Colonic mucosa (tissue), 4 donors: Measurements from ENCODE around the gene NCAM1. TPM values are rescaled to one million over a fixed set of nuclear protein-coding genes. Genes with fewer than 3 reads are reported as not detected.

Source experiments
- DNase-seq: peaks from one replicate; pipeline ENCODE4 v3.0.0-alpha.2; 2020
- H3K27ac ChIP-seq: fragments of 200-600 bp; one replicate; pipeline ENCODE4 v1.8.0; 2021
- H3K27me3 ChIP-seq: fragments of 200-600 bp; one replicate; pipeline ENCODE4 v1.8.0; 2021
- H3K36me3 ChIP-seq: fragments of 200-600 bp; one replicate; pipeline ENCODE4 v1.8.0; 2021
- H3K4me1 ChIP-seq: fragments of 200-600 bp; one replicate; pipeline ENCODE4 v1.8.0; 2021; ENCODE audit warnings: mild to moderate bottlenecking
- H3K4me3 ChIP-seq: fragments of 200-600 bp; one replicate; pipeline ENCODE4 v1.8.0; 2021
- H3K9ac ChIP-seq, 2 donors: one replicate each; pipeline ENCODE4 v1.7.0; 2013; ENCODE audit warnings: control low read depth in 2 of 2, low read depth in 2 of 2, low read length in 2 of 2
- H3K9me3 ChIP-seq: fragments of 200-600 bp; one replicate; pipeline ENCODE4 v1.8.0; 2021
- intact Hi-C: fragments of 100-400 bp; cut with DNase I; formaldehyde crosslinking; loops from one replicate; pipeline ENCODE4 v1.14.1; 2022
- total RNA-seq, 2 donors: library from RNA; stranded (reverse); fragmentation: NEBNext Ultra II Directional in 1 of 2; extraction: Animal tissue kit (Norgen Biotek cat#: 25700) in 1 of 2; gene quantifications; one replicate each; pipeline ENCODE4 v1.2.1, GENCODE V29; 2021
- TF ChIP-seq, protein P1 (sequence below): fragments of 200-600 bp; IDR thresholded peaks from one replicate; pipeline ENCODE4 v1.8.0; 2022; ENCODE audit warnings: antibody characterized with exemption, mild to moderate bottlenecking
- donor health status: healthy.
- donor health status: DM: no; HTN: no; CAD: no.
- donor health status: DM: no; HTN: no; CAD: no.

The NCAM1 gene
- total RNA-seq, 2 donors from 2014 or later, result 2.3 to 10.7 TPM

GRCh38 chr11:113138731-113139130, 177.5 kb downstream of the NCAM1 start:
- TF ChIP-seq, protein P1, sequence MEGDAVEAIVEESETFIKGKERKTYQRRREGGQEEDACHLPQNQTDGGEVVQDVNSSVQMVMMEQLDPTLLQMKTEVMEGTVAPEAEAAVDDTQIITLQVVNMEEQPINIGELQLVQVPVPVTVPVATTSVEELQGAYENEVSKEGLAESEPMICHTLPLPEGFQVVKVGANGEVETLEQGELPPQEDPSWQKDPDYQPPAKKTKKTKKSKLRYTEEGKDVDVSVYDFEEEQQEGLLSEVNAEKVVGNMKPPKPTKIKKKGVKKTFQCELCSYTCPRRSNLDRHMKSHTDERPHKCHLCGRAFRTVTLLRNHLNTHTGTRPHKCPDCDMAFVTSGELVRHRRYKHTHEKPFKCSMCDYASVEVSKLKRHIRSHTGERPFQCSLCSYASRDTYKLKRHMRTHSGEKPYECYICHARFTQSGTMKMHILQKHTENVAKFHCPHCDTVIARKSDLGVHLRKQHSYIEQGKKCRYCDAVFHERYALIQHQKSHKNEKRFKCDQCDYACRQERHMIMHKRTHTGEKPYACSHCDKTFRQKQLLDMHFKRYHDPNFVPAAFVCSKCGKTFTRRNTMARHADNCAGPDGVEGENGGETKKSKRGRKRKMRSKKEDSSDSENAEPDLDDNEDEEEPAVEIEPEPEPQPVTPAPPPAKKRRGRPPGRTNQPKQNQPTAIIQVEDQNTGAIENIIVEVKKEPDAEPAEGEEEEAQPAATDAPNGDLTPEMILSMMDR, result no peak
- H3K9ac ChIP-seq, result no peak overlapping the region
- no peak overlapping the region for H3K4me3 ChIP-seq
- no peaks in the 10 kb centered on the region for H3K36me3 ChIP-seq
- no peaks in the 10 kb centered on the region for H3K9me3 ChIP-seq
- H3K27me3 ChIP-seq, result no peaks in the 10 kb centered on the region
- no peak for DNase-seq
- no peak overlapping the region for H3K27ac ChIP-seq
- no peaks in the 10 kb centered on the region for H3K4me1 ChIP-seq
- intact Hi-C loops, result no loop called here

DNA sequence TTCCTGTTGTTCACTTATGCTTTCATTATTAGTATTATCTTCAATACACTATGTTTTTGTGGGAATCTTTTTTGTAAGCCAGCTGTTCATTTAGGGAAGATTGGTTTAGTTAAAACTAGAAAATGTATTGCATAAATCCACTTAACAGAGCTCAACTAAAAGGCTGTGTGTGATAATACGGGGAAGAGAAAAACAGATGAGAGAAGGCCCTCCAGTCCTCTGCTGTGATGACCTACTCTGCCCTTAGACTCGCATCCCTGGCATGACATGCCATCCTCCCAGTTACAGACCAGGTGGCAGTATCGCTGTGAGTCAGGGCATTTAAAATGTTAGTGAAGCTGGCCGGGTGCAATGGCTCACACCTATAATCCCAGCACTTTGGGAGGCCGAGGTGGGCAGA, 179.8 kb downstream of the NCAM1 start:
- no peak for DNase-seq
- no peak overlapping the region for H3K27ac ChIP-seq
- no peaks in the 10 kb centered on the region for H3K4me1 ChIP-seq
- no peak overlapping the region for H3K9ac ChIP-seq
- H3K27me3 ChIP-seq, result no peaks in the 10 kb centered on the region
- TF ChIP-seq, protein P1, result no peak
- H3K36me3 ChIP-seq, result no peaks in the 10 kb centered on the region
- intact Hi-C loops, result no loop called here
- no peak overlapping the region for H3K4me3 ChIP-seq
- no peaks in the 10 kb centered on the region for H3K9me3 ChIP-seq

- Histone ChIP-seq H3K36me3 (no peaks in the 10 kb centered on the region), H3K27me3 (no peaks in the 10 kb centered on the region), H3K27ac (no peak overlapping the region), H3K9me3 (no peaks in the 10 kb centered on the region), H3K9ac (no peak overlapping the region), H3K4me3 (no peak overlapping the region), H3K4me1 (no peaks in the 10 kb centered on the region)
- intact Hi-C loops, result no loop called here
- no peak for DNase-seq
- TF ChIP-seq, protein P1, result no peak
Measured at GRCh38 chr11:113142508-113142907, 181.3 kb downstream of the NCAM1 start.

DNA sequence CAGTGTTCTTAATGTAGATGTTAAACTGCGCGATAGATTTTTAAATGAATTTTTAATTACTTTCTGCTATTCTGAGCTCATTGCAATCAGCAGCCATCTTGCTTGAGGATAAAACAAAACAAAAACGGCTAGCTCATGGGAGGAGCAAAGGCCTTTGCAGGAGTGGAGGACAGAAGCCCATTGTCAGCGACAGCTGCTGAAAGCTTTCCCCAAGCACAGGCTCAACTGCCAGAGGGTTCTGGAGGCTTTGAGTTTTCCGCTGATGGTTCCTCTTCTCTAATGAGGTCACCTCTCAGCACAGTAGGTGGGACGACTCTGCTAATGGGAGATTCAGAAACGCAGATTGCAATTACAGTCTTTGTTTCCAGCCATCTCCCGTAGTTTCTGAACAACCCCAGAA, 186.0 kb downstream of the NCAM1 start:
- no peak overlapping the region for H3K27ac ChIP-seq
- no peak for DNase-seq

GRCh38 chr11:113148076-113148475, 186.9 kb downstream of the NCAM1 start:
- intact Hi-C loops, result no loop called here
- Histone ChIP-seq H3K27ac (no peak overlapping the region), H3K9me3 (no peaks in the 10 kb centered on the region), H3K4me3 (no peak overlapping the region), H3K36me3 (no peaks in the 10 kb centered on the region), H3K4me1 (no peaks in the 10 kb centered on the region), H3K9ac (no peak overlapping the region), H3K27me3 (no peaks in the 10 kb centered on the region)
- DNase-seq, result no peak
- TF ChIP-seq, protein P1, result no peak

More for the DNA sequence above, 186.0 kb downstream of the NCAM1 start:
- Histone ChIP-seq H3K4me1 (no peaks in the 10 kb centered on the region), H3K9me3 (no peaks in the 10 kb centered on the region), H3K4me3 (no peak overlapping the region), H3K27me3 (no peaks in the 10 kb centered on the region), H3K36me3 (no peaks in the 10 kb centered on the region), H3K9ac (no peak overlapping the region)
- TF ChIP-seq, protein P1, result no peak
- intact Hi-C loops, result no loop called here

GRCh38 chr11:113148652-113149051, 187.4 kb downstream of the NCAM1 start:
- Histone ChIP-seq H3K9ac (no peak overlapping the region), H3K27ac (no peak overlapping the region), H3K4me1 (no peaks in the 10 kb centered on the region), H3K9me3 (no peaks in the 10 kb centered on the region), H3K4me3 (no peak overlapping the region), H3K27me3 (no peaks in the 10 kb centered on the region), H3K36me3 (no peaks in the 10 kb centered on the region)
- no peak for DNase-seq
- TF ChIP-seq, protein P1, result no peak
- intact Hi-C loops, result no loop called here
